A549 (cell line): ENCODE data around the gene IMPG2.

Experiments used
- BCL3 ChIP-seq: fragments of >200 bp; sonication (Bioruptor Twin); formaldehyde crosslinking; IDR thresholded peaks from 3 replicates; pipeline ENCODE4 v1.6.1; 2016
- BHLHE40 ChIP-seq: IDR thresholded peaks from 2 replicates; pipeline ENCODE4 v1.6.1; 2012; ENCODE audit warnings: low read depth, low read length, inconsistent platforms
- CBX8 ChIP-seq: fragments of 200-600 bp; sonication (generic); IDR thresholded peaks from 2 replicates; pipeline ENCODE4 v1.6.1; 2016
- CHD2 ChIP-seq: fragments of 150-350 bp; IDR thresholded peaks from 2 replicates; pipeline ENCODE4 v1.6.1; 2014; ENCODE audit warnings: low read length; ENCODE audit not compliant: partially characterized antibody
- CTCF ChIP-seq: fragments of >200 bp; sonication (Bioruptor Twin); formaldehyde crosslinking; IDR thresholded peaks from 3 replicates; pipeline ENCODE4 v1.5.1; 2016
- EP300 ChIP-seq, 2 experiments: fragments of >200 bp; sonication (Bioruptor Twin); formaldehyde crosslinking; IDR thresholded peaks; 2 replicates in 1 of 2; 3 replicates in 1 of 2; pipeline ENCODE4 v1.6.1; 2016 to 2017
- KDM1A ChIP-seq: fragments of 200-600 bp; sonication (generic); IDR thresholded peaks from 2 replicates; pipeline ENCODE4 v1.6.1; 2016; ENCODE audit warnings: low read depth, mild to moderate bottlenecking
- KDM5A ChIP-seq: fragments of 200-600 bp; sonication (generic); IDR thresholded peaks from 2 replicates; pipeline ENCODE4 v1.6.1; 2016; ENCODE audit warnings: antibody characterized with exemption, mild to moderate bottlenecking
- MAX ChIP-seq: IDR thresholded peaks from 2 replicates; pipeline ENCODE4 v1.6.1; 2012
- POLR2A ChIP-seq: IDR thresholded peaks from 2 replicates; pipeline ENCODE4 v1.6.1; 2012; ENCODE audit warnings: mild to moderate bottlenecking, low read length
- RFX5 ChIP-seq: fragments of 450-650 bp; IDR thresholded peaks from 2 replicates; pipeline ENCODE4 v1.7.1; 2014; ENCODE audit warnings: antibody characterized with exemption, mild to moderate bottlenecking, moderate library complexity
- USF2 ChIP-seq: fragments of 450-650 bp; IDR thresholded peaks from 2 replicates; pipeline ENCODE4 v1.6.1; 2014; ENCODE audit warnings: antibody characterized with exemption
- ZNF302 ChIP-seq: fragments of 250-450 bp; sonication (Bioruptor Pico); IDR thresholded peaks from 2 replicates; pipeline ENCODE4 v1.9.0; 2021; ENCODE audit warnings: inconsistent platforms, mild to moderate bottlenecking, moderate library complexity

GRCh38 chr3:101261506-101261905 is 58.9 kb downstream of the IMPG2 start:
- TF ChIP-seq KDM5A = no peak
- TF ChIP-seq CTCF = no peak
- no peak for TF ChIP-seq EP300 (IDR thresholded peaks at IDR 0.05)
- TF ChIP-seq CBX8 = no peak
- TF ChIP-seq BCL3 = no peak
- TF ChIP-seq CHD2 = no peak
- no peak for TF ChIP-seq BHLHE40
- TF ChIP-seq POLR2A = no peak
- TF ChIP-seq ZNF302 (CRISPR knock-in tag) = no peak
- TF ChIP-seq MAX = no peak
- no peak for TF ChIP-seq RFX5
- no peak for TF ChIP-seq USF2
- no peak for TF ChIP-seq KDM1A
